Type B pancreatic cell (in vitro differentiated cells): ENCODE data around the gene CLMP. TPM values are rescaled to one million over a fixed set of nuclear protein-coding genes. Genes with fewer than 3 reads are reported as not detected.

Source experiments
- DNase-seq: peaks from one replicate; pipeline ENCODE4 v3.0.0; 2021; ENCODE audit warnings: mixed read lengths; ENCODE audit not compliant: unreplicated experiment; ENCODE audit errors: extremely low spot score
- H3K27ac Mint-ChIP-seq: 2 replicates; pipeline ENCODE4 v1.8.0; 2021; ENCODE audit warnings: mild to moderate bottlenecking, mixed read lengths
- H3K27me3 Mint-ChIP-seq: 2 replicates; pipeline ENCODE4 v1.8.0; 2021; ENCODE audit warnings: mixed read lengths
- H3K36me3 Mint-ChIP-seq: 2 replicates; pipeline ENCODE4 v1.8.0; 2021; ENCODE audit warnings: mixed read lengths
- H3K4me1 Mint-ChIP-seq: one replicate; pipeline ENCODE4 v1.8.0; 2021; ENCODE audit warnings: mixed read lengths; ENCODE audit not compliant: unreplicated experiment
- H3K4me3 Mint-ChIP-seq: 2 replicates; pipeline ENCODE4 v1.8.0; 2021; ENCODE audit warnings: mild to moderate bottlenecking, mixed read lengths
- H3K9me3 Mint-ChIP-seq: 2 replicates; pipeline ENCODE4 v1.8.0; 2021; ENCODE audit warnings: mixed read lengths
- total RNA-seq: library from RNA; stranded (reverse); gene quantifications from 2 replicates; pipeline ENCODE4 v1.2.1, GENCODE V29; 2021; ENCODE audit warnings: low replicate concordance
- TF ChIP-seq, protein P1 (sequence below): fragments of 200-600 bp; sonication (generic); conservative IDR thresholded peaks from 2 replicates; pipeline ENCODE4 v1.5.0; 2021; ENCODE audit warnings: antibody characterized with exemption, mild to moderate bottlenecking

The CLMP gene
- total RNA-seq, 1 donor from 2014 or later = 65.7 TPM

DNA sequence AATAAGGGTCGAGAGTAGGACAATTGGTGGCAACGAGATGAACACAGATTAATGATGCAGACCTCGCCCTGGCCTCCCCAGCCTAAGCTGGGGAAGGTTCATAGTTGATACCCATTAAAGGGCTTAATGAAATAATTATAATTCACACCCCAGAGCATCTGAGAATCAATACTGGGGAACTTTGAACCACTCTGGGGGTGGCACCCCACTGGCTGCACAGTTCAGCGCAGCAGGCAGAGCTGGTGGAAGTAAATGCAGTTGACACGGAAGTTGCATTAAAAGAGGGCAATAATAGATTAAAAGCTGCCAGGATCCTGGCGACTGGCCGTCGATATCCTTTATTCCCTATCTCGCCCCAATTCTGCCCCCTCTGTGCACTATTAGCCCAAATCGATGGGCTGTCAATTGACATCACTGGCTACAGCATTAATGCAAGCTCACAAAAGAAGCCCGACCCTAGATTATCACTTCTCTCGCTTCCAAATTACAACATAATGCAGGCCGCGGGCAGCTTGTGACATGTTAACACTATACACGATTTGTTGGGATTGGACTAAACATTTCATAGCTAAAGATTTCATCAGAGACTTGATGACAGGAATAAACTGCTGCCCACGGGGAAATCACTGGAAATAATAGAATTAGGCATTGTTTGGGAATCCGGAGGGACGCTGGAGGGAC is 147.6 kb downstream of the CLMP start:
- H3K4me1 Mint-ChIP-seq = peaks cover 4% of the 10 kb centered on the region
- H3K27ac Mint-ChIP-seq = no peak overlapping the region
- TF ChIP-seq, protein P1, sequence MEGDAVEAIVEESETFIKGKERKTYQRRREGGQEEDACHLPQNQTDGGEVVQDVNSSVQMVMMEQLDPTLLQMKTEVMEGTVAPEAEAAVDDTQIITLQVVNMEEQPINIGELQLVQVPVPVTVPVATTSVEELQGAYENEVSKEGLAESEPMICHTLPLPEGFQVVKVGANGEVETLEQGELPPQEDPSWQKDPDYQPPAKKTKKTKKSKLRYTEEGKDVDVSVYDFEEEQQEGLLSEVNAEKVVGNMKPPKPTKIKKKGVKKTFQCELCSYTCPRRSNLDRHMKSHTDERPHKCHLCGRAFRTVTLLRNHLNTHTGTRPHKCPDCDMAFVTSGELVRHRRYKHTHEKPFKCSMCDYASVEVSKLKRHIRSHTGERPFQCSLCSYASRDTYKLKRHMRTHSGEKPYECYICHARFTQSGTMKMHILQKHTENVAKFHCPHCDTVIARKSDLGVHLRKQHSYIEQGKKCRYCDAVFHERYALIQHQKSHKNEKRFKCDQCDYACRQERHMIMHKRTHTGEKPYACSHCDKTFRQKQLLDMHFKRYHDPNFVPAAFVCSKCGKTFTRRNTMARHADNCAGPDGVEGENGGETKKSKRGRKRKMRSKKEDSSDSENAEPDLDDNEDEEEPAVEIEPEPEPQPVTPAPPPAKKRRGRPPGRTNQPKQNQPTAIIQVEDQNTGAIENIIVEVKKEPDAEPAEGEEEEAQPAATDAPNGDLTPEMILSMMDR = no peak
- H3K36me3 Mint-ChIP-seq = no peaks in the 10 kb centered on the region
- H3K27me3 Mint-ChIP-seq = no peaks in the 10 kb centered on the region
- H3K9me3 Mint-ChIP-seq = no peaks in the 10 kb centered on the region
- no peak for DNase-seq
- H3K4me3 Mint-ChIP-seq = no peak overlapping the region

DNA sequence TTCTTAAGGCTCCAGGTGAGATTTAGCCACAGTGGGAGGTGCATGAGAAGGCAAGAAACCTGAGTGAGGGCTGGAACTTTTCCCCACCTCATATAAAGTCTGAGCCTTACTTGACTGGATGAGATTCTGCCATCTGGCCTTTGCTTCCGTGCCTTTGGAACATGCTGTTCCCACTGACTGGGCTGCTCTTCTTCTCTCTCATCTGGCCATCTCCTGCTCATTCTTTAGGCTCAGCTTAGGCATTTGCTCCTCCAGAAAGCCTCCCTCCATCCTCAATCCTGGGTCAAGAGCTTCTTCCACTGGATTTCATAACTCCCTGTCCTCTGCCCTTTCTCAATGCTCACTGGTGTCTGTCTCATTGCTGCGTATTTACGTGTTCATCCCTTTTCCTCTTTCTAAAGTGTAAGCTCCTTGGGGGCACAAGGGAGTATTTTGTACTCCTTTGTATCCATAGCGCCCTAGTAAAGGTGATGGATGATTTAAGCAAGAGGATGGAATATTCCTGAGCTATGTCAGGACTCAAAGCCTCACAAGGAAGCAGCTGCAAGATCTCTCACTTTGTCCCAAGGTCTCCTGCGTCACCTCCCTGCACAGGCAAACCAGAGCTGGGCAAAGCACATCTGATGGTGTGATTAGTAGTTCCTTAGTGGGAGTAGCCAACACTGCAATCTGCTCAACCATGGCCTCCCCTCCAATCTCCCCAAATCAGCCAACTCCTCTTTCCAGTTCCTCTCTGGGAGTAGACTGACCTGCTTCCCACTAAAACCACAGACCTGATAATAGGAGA is 148.4 kb downstream of the CLMP start:
- H3K4me3 Mint-ChIP-seq = no peak overlapping the region
- H3K27ac Mint-ChIP-seq = no peak overlapping the region
- TF ChIP-seq, protein P1 = no peak
- no peaks in the 10 kb centered on the region for H3K27me3 Mint-ChIP-seq
- no peak for DNase-seq
- peaks cover 4% of the 10 kb centered on the region for H3K4me1 Mint-ChIP-seq
- no peaks in the 10 kb centered on the region for H3K36me3 Mint-ChIP-seq
- no peaks in the 10 kb centered on the region for H3K9me3 Mint-ChIP-seq

- Mint-ChIP-seq H3K27ac (no peak overlapping the region), H3K4me3 (no peak overlapping the region), H3K4me1 (peaks cover 4% of the 10 kb centered on the region), H3K27me3 (no peaks in the 10 kb centered on the region), H3K9me3 (no peaks in the 10 kb centered on the region), H3K36me3 (no peaks in the 10 kb centered on the region)
- TF ChIP-seq, protein P1 = no peak
- no peak for DNase-seq
Measured at GRCh38 chr11:123045101-123045500, 149.9 kb downstream of the CLMP start.

DNA sequence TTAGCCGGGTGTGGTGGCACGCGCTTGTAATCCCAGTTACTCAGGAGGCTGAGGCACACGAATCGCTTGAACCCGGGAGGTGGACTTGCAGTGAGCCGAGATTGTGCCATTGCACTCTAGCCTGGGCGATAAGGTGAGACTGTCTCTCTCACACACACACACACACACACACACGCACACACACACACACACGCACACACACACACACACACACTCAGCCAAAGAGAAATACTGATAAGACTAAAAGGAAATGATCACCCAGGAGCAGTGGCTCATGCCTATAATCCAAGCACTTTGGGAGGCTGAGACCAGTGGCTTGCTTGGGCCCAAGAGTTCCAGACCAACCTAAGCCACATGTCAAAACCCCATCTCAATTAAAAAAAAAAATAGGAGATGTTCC is 153.9 kb downstream of the CLMP start:
- TF ChIP-seq, protein P1 = no peak
- no peaks in the 10 kb centered on the region for H3K9me3 Mint-ChIP-seq

DNA sequence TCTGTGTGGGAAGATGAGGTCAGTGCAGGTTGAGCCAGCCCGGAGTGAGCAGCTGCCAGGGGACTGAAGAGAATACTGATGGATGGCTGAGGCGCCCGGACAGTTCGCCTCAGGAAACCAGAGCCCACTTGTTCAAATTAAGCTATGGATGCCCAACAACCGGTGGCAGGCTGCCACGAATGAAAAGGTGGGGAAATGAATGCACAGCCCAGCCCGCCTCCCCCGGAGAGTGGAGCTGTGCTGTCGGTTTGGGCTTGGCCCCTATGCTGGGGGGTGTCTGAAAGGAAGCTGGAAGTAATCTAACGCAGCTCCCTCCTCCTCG is 155.0 kb downstream of the CLMP start:
- no peaks in the 10 kb centered on the region for H3K36me3 Mint-ChIP-seq
- peaks cover 5% of the 10 kb centered on the region for H3K4me1 Mint-ChIP-seq
- no peak overlapping the region for H3K27ac Mint-ChIP-seq
- no peaks in the 10 kb centered on the region for H3K9me3 Mint-ChIP-seq
- no peak overlapping the region for H3K4me3 Mint-ChIP-seq
- no peaks in the 10 kb centered on the region for H3K27me3 Mint-ChIP-seq
- no peak for DNase-seq
- TF ChIP-seq, protein P1 = no peak

More for the DNA sequence above, 153.9 kb downstream of the CLMP start:
- Mint-ChIP-seq H3K36me3 (no peaks in the 10 kb centered on the region), H3K4me1 (peaks cover 5% of the 10 kb centered on the region), H3K27ac (no peak overlapping the region), H3K27me3 (no peaks in the 10 kb centered on the region), H3K4me3 (no peak overlapping the region)
- DNase-seq = no peak
